HL-60 (cell line): ENCODE measurements around the gene USP11.

Source experiments
- SPI1 ChIP-seq: IDR thresholded peaks from 2 replicates; pipeline ENCODE4 v1.6.1; 2012; ENCODE audit warnings: low read depth, mild to moderate bottlenecking, borderline replicate concordance
- TF ChIP-seq, protein P1 (sequence below): IDR thresholded peaks from one replicate; pipeline ENCODE4 v1.5.1; 2011; ENCODE audit warnings: low read length, control low read depth, inconsistent platforms; ENCODE audit not compliant: insufficient read depth

DNA sequence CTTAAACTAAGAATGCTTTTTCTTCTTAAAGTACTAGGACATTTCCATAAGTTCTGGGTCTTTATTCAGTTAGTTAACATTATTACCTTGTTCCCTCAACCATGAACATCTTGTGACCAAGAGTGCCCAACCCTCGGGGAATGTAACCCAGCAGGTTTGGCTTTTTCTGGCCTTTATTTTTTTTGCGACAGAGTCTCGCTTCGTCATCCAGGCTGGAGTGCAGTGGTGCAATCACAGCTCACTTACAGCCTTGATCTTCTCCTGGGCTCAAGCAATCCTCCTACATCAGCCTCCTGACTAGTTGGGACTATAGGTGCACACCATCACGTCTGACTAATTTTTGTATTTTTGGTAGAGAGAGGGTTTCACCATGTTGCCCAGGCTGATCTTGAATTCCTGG, 65.1 kb downstream of the USP11 start:
- TF ChIP-seq, protein P1, sequence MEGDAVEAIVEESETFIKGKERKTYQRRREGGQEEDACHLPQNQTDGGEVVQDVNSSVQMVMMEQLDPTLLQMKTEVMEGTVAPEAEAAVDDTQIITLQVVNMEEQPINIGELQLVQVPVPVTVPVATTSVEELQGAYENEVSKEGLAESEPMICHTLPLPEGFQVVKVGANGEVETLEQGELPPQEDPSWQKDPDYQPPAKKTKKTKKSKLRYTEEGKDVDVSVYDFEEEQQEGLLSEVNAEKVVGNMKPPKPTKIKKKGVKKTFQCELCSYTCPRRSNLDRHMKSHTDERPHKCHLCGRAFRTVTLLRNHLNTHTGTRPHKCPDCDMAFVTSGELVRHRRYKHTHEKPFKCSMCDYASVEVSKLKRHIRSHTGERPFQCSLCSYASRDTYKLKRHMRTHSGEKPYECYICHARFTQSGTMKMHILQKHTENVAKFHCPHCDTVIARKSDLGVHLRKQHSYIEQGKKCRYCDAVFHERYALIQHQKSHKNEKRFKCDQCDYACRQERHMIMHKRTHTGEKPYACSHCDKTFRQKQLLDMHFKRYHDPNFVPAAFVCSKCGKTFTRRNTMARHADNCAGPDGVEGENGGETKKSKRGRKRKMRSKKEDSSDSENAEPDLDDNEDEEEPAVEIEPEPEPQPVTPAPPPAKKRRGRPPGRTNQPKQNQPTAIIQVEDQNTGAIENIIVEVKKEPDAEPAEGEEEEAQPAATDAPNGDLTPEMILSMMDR = no peak
- no peak for TF ChIP-seq SPI1
